HEK293T (cell line): ENCODE data around the gene GNAI1.

Experiments
- BHLHE40 ChIP-seq: fragments of 450-650 bp; IDR thresholded peaks from 2 replicates; pipeline ENCODE4 v1.6.1; 2016; ENCODE audit warnings: mild to moderate bottlenecking, moderate library complexity, borderline replicate concordance
- CTBP1 ChIP-seq: fragments of 450-650 bp; IDR thresholded peaks from 2 replicates; pipeline ENCODE4 v1.6.1; 2016; ENCODE audit warnings: borderline replicate concordance
- LEF1 ChIP-seq: fragments of 450-650 bp; IDR thresholded peaks from 2 replicates; pipeline ENCODE4 v1.6.1; 2017; ENCODE audit warnings: mild to moderate bottlenecking, borderline replicate concordance

DNA sequence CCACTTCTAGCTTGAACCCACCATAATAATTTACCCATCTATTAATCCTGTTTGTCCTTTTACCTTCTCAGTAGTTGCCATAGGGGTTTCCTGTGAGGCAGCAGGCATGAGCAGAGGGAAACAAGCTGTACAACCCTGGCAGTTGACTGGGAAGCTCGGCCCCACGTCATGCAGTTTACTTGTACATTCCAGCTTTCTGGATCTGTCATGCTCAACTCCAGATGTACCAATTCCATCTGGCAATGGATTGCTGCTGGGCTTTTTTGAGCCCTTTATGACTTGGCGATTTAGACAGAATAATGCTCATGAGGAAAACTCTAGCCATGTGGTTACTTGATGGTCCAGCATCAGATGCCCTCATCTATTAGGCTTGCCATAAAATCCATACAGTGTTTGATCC, 112.5 kb downstream of the GNAI1 start:
- TF ChIP-seq LEF1 = no peak
- TF ChIP-seq CTBP1 = no peak
- no peak for TF ChIP-seq BHLHE40
